CD4-positive, CD25-positive, alpha-beta regulatory T cell (primary cell): Measurements from ENCODE around the gene ZNF785. TPM values are rescaled to one million over a fixed set of nuclear protein-coding genes. Genes with fewer than 3 reads are reported as not detected.
A peak's percentile ranks its signal among the peaks of the same experiment; 100 is the strongest.

Source experiments
- ATAC-seq, 2 donors: fragments of 150-1000 bp; cut with Tn5 transposase; one replicate each; pipeline ENCODE4 v1.10.0; 2021; ENCODE audit warnings: low read depth in 2 of 2, moderate number of reproducible peaks in 2 of 2, moderate library complexity in 1 of 2
- DNase-seq, 3 donors: peaks; one replicate each; pipeline versions ENCODE4 v3.0.0 to v3.0.0-alpha.2; 2012 to 2022; ENCODE audit warnings: mixed read lengths in 1 of 3
- H3K27ac ChIP-seq: one replicate; pipeline ENCODE4 v1.7.0; 2013; ENCODE audit warnings: mild to moderate bottlenecking, low read length; ENCODE audit not compliant: insufficient read depth, poor library complexity, severe bottlenecking
- H3K27me3 ChIP-seq: one replicate; pipeline ENCODE4 v1.7.0; 2013; ENCODE audit warnings: low read length; ENCODE audit not compliant: control insufficient read depth, insufficient read depth
- H3K36me3 ChIP-seq: one replicate; pipeline ENCODE4 v1.7.0; 2013; ENCODE audit warnings: mild to moderate bottlenecking, low read length, moderate library complexity; ENCODE audit not compliant: control insufficient read depth, insufficient read depth
- H3K4me1 ChIP-seq: 2 replicates; pipeline ENCODE4 v1.7.0; 2013; ENCODE audit warnings: mild to moderate bottlenecking, low read length; ENCODE audit not compliant: insufficient read depth, control insufficient read depth, poor library complexity, severe bottlenecking
- H3K4me3 ChIP-seq: one replicate; pipeline ENCODE4 v1.7.0; 2013; ENCODE audit warnings: low read depth, mild to moderate bottlenecking, low read length, moderate library complexity
- H3K9me3 ChIP-seq, 2 experiments: 1 replicate in 1 of 2; 2 replicates in 1 of 2; pipeline ENCODE4 v1.7.0; 2013; ENCODE audit warnings: low read length in 2 of 2, mild to moderate bottlenecking in 1 of 2, moderate library complexity in 1 of 2; ENCODE audit not compliant: control insufficient read depth in 2 of 2
- H3K27ac Mint-ChIP-seq, 3 donors: one replicate each; pipeline ENCODE4 v1.8.0; 2020 to 2022; ENCODE audit warnings: mild to moderate bottlenecking in 3 of 3, mixed read lengths in 3 of 3, moderate library complexity in 2 of 3
- H3K27me3 Mint-ChIP-seq: one replicate; pipeline ENCODE4 v1.8.0; 2022; ENCODE audit warnings: mild to moderate bottlenecking, mixed read lengths
- H3K36me3 Mint-ChIP-seq: one replicate; pipeline ENCODE4 v1.8.0; 2020; ENCODE audit warnings: mixed read lengths
- H3K4me1 Mint-ChIP-seq, 4 donors: one replicate each; pipeline ENCODE4 v1.8.0; 2020 to 2022; ENCODE audit warnings: mixed read lengths in 4 of 4, mild to moderate bottlenecking in 1 of 4
- H3K4me3 Mint-ChIP-seq, 4 donors: one replicate each; pipeline ENCODE4 v1.8.0; 2020 to 2022; ENCODE audit warnings: mild to moderate bottlenecking in 4 of 4, mixed read lengths in 4 of 4, moderate library complexity in 3 of 4
- H3K9me3 Mint-ChIP-seq, 7 donors: one replicate each; pipeline ENCODE4 v1.8.0; 2020 to 2022; ENCODE audit warnings: mixed read lengths in 7 of 7, mild to moderate bottlenecking in 3 of 7, moderate library complexity in 2 of 7
- polyA plus RNA-seq, 4 donors: library from polyadenylated mRNA; unstranded; fragments of 300-500 nt; fragmentation: Illumina TruSeq; gene quantifications; one replicate each; pipeline ENCODE4 v1.2.3, GENCODE V29; 2021
- total RNA-seq: library from RNA; stranded (reverse); gene quantifications from one replicate; pipeline ENCODE4 v1.2.3, GENCODE V29; 2022

ZNF785 gene
- total and polyA plus RNA-seq, 5 donors from 2014 or later, result 1.4 to 9.3 (median 3.0) TPM

DNA sequence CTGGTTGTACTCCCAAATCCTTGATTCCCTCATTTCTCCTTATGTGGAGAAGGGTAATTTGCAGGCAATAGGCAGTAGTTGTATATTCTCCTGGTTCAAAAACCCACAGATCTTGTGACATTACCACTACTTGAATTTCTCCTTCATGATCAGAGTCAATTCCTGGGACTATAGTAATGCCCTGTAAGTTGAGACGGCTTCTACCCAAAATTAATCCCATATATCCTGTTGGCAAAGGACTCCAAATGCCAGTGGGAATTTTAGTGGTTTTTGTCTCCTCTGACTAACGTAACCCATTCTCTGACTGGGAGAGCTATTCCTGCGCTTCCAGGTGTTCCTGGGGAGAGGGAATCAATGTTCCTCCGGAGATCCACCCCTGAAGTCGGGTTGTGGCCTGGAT, 36.3 kb upstream of the ZNF785 start:
- Histone ChIP-seq H3K4me1 (no peaks in the 10 kb centered on the region), H3K27ac (no peak overlapping the region), H3K27me3 (peaks cover 8% of the 10 kb centered on the region), H3K36me3 (no peaks in the 10 kb centered on the region), H3K9me3 (no peaks in the 10 kb centered on the region), H3K4me3 (no peak overlapping the region)
- Mint-ChIP-seq H3K27ac (no peak overlapping the region), H3K4me1 (no peaks in the 10 kb centered on the region), H3K36me3 (no peaks in the 10 kb centered on the region), H3K4me3 (no peak overlapping the region), H3K27me3 (peaks cover 37% of the 10 kb centered on the region), H3K9me3 (peaks cover 0 to 1% (median 0%) of the 10 kb centered on the region in 7 donors)
- DNase-seq, result no peak
- ATAC-seq, result no peak

DNA sequence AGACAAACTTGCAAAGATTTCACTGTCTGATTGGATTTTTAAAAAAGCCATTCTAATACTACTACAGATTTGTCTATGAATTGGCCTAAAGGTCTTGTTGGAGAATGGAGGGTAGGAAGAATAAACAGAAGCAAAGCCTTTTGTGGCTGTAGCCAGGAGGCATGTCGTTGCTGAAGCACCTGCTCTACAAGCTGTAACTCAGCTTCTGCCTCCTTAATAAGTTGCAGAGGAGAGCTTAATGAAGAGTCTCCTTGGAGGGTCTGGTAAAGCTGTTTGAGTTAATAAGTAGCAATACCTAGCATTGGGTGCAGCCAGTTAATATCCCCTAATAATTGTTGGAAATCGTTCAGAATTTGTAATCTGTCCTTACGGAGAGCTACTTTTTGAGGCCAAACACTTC, 34.7 kb upstream of the ZNF785 start:
- no peaks in the 10 kb centered on the region for H3K9me3 ChIP-seq
- H3K4me3 Mint-ChIP-seq, result no peak overlapping the region
- DNase-seq (no peak), ATAC-seq (no peak)
- H3K27ac ChIP-seq, result no peak overlapping the region
- no peaks in the 10 kb centered on the region for H3K36me3 Mint-ChIP-seq
- H3K4me1 Mint-ChIP-seq, result no peaks in the 10 kb centered on the region
- no peaks in the 10 kb centered on the region for H3K4me1 ChIP-seq
- H3K27me3 ChIP-seq, result peaks cover 8% of the 10 kb centered on the region
- peaks cover 37% of the 10 kb centered on the region for H3K27me3 Mint-ChIP-seq
- no peaks in the 10 kb centered on the region for H3K36me3 ChIP-seq
- no peak overlapping the region for H3K4me3 ChIP-seq
- H3K9me3 Mint-ChIP-seq, result peaks cover 0 to 1% (median 0%) of the 10 kb centered on the region in 7 donors
- H3K27ac Mint-ChIP-seq, result no peak overlapping the region

DNA sequence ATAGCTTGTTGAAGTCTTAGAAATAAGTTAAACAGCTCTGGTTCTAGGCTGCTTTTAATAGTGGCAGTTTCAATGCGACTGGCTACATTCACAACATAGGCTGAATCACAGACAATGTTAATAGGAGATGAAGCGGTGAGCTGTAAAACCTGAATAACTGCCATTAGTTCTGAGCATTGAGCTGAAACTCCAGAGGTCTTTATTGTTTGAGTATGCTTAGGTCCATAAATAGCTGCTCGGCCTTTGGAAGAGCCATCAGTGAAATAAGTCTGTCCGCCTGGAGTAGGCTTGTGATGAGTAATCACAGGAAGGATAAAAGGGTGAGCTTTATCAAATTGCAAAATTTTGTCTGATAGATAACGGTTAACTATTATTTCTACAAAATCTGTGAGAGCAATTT, 34.1 kb upstream of the ZNF785 start:
- Mint-ChIP-seq H3K27ac (peak overlapping the region in 1 of 3 donors; percentile 39), H3K9me3 (peaks cover 0 to 1% (median 0%) of the 10 kb centered on the region in 7 donors), H3K4me3 (no peak overlapping the region), H3K4me1 (no peaks in the 10 kb centered on the region), H3K27me3 (peaks cover 37% of the 10 kb centered on the region), H3K36me3 (no peaks in the 10 kb centered on the region)
- H3K9me3 ChIP-seq, result no peaks in the 10 kb centered on the region
- no peaks in the 10 kb centered on the region for H3K36me3 ChIP-seq
- no peaks in the 10 kb centered on the region for H3K4me1 ChIP-seq
- no peak overlapping the region for H3K27ac ChIP-seq
- peaks cover 8% of the 10 kb centered on the region for H3K27me3 ChIP-seq
- no peak overlapping the region for H3K4me3 ChIP-seq
- no peak for DNase-seq
- ATAC-seq, result no peak

DNA sequence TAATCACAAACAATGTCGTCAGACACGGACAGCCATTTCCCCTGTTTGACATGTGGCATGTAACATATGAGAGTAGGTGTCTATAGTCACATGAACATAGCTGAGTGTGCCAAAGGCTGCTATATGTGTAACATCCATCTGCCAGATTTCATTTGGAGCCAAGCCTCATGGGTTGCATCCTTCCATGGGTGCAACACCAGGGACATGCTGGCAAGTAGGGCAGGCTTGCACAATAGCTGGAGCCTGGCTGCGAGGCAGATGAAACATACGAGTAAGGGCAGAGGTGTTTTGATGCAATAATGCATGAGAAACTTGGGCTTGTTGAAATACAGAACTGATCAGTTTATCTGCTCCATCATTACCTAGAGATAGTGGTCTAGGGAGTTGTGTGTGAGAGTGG, 33.7 kb upstream of the ZNF785 start:
- Mint-ChIP-seq H3K9me3 (peaks cover 0 to 1% (median 0%) of the 10 kb centered on the region in 7 donors), H3K4me3 (no peak overlapping the region), H3K27ac (no peak overlapping the region)

DNA sequence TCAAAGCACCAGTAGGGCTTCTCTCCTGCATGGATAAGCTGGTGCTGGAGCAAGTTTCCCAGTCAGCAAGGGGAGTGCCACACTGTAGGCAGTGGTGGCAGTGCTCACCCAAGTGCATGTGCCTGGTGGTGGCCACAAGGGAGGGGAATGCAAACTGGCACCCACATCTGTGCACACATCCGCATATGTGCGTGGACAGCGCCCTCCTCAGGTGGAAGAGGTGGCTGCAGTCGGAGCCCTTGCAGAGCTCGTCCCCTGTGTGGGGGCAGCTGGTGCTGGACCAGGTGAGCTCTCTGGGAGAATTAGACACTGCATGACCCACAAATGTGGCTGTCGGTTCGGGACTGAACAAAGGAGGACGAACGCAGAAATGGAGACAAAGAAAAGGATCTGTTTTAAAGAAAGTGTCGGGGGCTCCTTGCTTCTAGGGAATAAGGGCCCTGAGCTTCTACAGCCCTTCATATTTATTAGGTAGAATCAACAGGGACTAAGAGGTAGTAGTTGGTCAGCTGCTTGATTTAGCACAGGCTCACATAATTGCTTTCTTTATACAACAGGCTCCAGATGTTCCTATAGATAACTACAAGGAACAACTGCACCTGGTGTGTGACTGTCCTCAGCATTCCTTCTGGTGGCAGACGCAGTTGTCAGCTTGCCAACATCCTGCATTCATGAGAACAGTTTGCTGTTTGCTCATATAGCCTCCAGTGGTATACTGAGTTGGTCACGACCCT, 30.0 kb upstream of the ZNF785 start:
- peaks cover 7% of the 10 kb centered on the region for H3K27me3 Mint-ChIP-seq
- Histone ChIP-seq H3K36me3 (no peaks in the 10 kb centered on the region), H3K4me1 (peaks cover 1% of the 10 kb centered on the region), H3K4me3 (no peak overlapping the region), H3K27me3 (peaks cover 6% of the 10 kb centered on the region), H3K27ac (no peak overlapping the region), H3K9me3 (no peaks in the 10 kb centered on the region)
- no peak overlapping the region for H3K4me3 Mint-ChIP-seq
- peak; percentile 52 to 82 (median 59) for DNase-seq
- H3K27ac Mint-ChIP-seq, result no peak overlapping the region
- H3K36me3 Mint-ChIP-seq, result no peaks in the 10 kb centered on the region
- peaks cover under 1 to 2% (median 1%) of the 10 kb centered on the region in 4 donors for H3K4me1 Mint-ChIP-seq
- H3K9me3 Mint-ChIP-seq, result no peaks in the 10 kb centered on the region
- peak; percentile 79 to 82 for ATAC-seq

More for the DNA sequence above, 33.7 kb upstream of the ZNF785 start:
- Histone ChIP-seq H3K9me3 (no peaks in the 10 kb centered on the region), H3K27ac (no peak overlapping the region), H3K4me3 (no peak overlapping the region), H3K4me1 (no peaks in the 10 kb centered on the region), H3K27me3 (peaks cover 8% of the 10 kb centered on the region), H3K36me3 (no peaks in the 10 kb centered on the region)
- Mint-ChIP-seq H3K36me3 (no peaks in the 10 kb centered on the region), H3K27me3 (peaks cover 37% of the 10 kb centered on the region), H3K4me1 (no peaks in the 10 kb centered on the region)
- DNase-seq, result no peak
- ATAC-seq, result no peak

GRCh38 chr16:30609926-30610839, 24.7 kb upstream of the ZNF785 start, which contains the start of gene ZNF689:
TSS of gene ZNF689 (minus strand) at chr16:30610389. CDS start at chr16:30610041, 348 bp downstream.
- Mint-ChIP-seq H3K27ac (peak within 1 kb of the TSS; percentile 96 to 97 (median 96)), H3K4me1 (peaks cover 11 to 29% (median 17%) of the 10 kb centered on the region in 4 donors), H3K27me3 (no peaks in the 10 kb centered on the region), H3K4me3 (peak within 1 kb of the TSS; percentile 95 to 97 (median 96)), H3K36me3 (peaks cover 15% of the 10 kb centered on the region), H3K9me3 (no peaks in the 10 kb centered on the region)
- Histone ChIP-seq H3K4me1 (peaks cover 20% of the 10 kb centered on the region), H3K9me3 (no peaks in the 10 kb centered on the region), H3K27me3 (no peaks in the 10 kb centered on the region), H3K4me3 (peak within 1 kb of the TSS; percentile 86), H3K36me3 (peaks cover 10% of the 10 kb centered on the region), H3K27ac (peak within 1 kb of the TSS; percentile 93)
- ATAC-seq (peak; percentile 89), DNase-seq (peak; percentile 93 to 97 (median 95))

- Mint-ChIP-seq H3K27ac (peak overlapping the region; percentile 71 to 97 (median 81)), H3K4me3 (peak overlapping the region; percentile 95 to 97 (median 96)), H3K27me3 (no peaks in the 10 kb centered on the region), H3K36me3 (peaks cover 21% of the 10 kb centered on the region), H3K9me3 (no peaks in the 10 kb centered on the region), H3K4me1 (peaks cover 11 to 29% (median 17%) of the 10 kb centered on the region in 4 donors)
- Histone ChIP-seq H3K27me3 (no peaks in the 10 kb centered on the region), H3K9me3 (no peaks in the 10 kb centered on the region), H3K36me3 (peaks cover 18% of the 10 kb centered on the region), H3K4me3 (peak overlapping the region; percentile 86), H3K4me1 (peaks cover 20% of the 10 kb centered on the region), H3K27ac (peak overlapping the region; percentile 93)
- DNase-seq, result peak in 1 of 3 donors; percentile 63
- peak; percentile 27 to 43 for ATAC-seq
These were observed 23.8 kb upstream of the ZNF785 start for GRCh38 chr16:30609002-30609925.
